Gastrocnemius medialis (tissue), 4 donors: ENCODE results near the gene PRKG1.

Experiments
- CTCF ChIP-seq, 5 experiments: fragments of 450-650 bp in 3 of 5; fragments of 200-600 bp in 2 of 5; sonication (generic) in 2 of 5; IDR thresholded peaks in 4 of 5; conservative IDR thresholded peaks in 1 of 5; 1 replicate in 4 of 5; 2 replicates in 1 of 5; pipeline ENCODE4 v1.5.1; 2016 to 2019; ENCODE audit warnings: antibody characterized with exemption in 5 of 5, mild to moderate bottlenecking in 3 of 5, moderate library complexity in 3 of 5
- POLR2A ChIP-seq, 2 donors: fragments of 450-650 bp; IDR thresholded peaks; one replicate each; pipeline ENCODE4 v1.6.1; 2017; ENCODE audit warnings: antibody characterized with exemption in 2 of 2, mild to moderate bottlenecking in 2 of 2, moderate library complexity in 2 of 2

- no peak for TF ChIP-seq POLR2A (IDR thresholded peaks at IDR 0.05)
- TF ChIP-seq CTCF (IDR thresholded peaks at IDR 0.05 in 4 of 5, conservative IDR thresholded peaks at IDR 0.05 in 1 of 5), result no peak
Measured at GRCh38 chr10:51377070-51377931, 303.0 kb downstream of the PRKG1 start.
